Sigmoid colon (tissue), 3 donors: ENCODE results near the gene VWA3B.

Experiments used
- POLR2A ChIP-seq, 2 donors: fragments of 450-650 bp; IDR thresholded peaks; one replicate each; pipeline ENCODE4 v1.6.1; 2016; ENCODE audit warnings: antibody characterized with exemption in 2 of 2, mild to moderate bottlenecking in 2 of 2, moderate library complexity in 2 of 2
- TF ChIP-seq, protein P1 (sequence below), 4 experiments: fragments of 450-650 bp in 3 of 4; fragments of 200-600 bp in 1 of 4; IDR thresholded peaks; one replicate each; pipeline ENCODE4 v1.5.1; 2016 to 2019; ENCODE audit warnings: antibody characterized with exemption in 4 of 4, mild to moderate bottlenecking in 3 of 4, moderate library complexity in 2 of 4

DNA sequence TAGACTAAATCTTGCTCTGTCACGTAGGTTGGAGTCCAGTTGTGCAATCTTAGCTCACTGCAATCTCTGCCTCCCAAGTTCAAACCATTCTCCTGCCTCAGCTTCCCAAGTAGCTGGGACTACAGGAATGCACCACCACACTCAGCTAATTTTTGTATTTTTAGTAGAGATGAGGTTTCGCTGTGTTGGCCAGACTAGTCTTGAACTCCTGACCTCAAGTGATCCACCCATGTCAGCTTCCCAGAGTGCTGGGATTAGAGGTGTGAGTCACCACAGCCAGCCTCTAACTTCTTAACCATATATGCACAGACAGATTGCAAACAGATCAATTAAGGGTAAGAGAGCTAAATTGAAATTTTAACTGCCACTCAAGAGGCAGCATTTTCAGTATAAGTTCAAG is 237.2 kb downstream of the VWA3B start:
- TF ChIP-seq, protein P1, sequence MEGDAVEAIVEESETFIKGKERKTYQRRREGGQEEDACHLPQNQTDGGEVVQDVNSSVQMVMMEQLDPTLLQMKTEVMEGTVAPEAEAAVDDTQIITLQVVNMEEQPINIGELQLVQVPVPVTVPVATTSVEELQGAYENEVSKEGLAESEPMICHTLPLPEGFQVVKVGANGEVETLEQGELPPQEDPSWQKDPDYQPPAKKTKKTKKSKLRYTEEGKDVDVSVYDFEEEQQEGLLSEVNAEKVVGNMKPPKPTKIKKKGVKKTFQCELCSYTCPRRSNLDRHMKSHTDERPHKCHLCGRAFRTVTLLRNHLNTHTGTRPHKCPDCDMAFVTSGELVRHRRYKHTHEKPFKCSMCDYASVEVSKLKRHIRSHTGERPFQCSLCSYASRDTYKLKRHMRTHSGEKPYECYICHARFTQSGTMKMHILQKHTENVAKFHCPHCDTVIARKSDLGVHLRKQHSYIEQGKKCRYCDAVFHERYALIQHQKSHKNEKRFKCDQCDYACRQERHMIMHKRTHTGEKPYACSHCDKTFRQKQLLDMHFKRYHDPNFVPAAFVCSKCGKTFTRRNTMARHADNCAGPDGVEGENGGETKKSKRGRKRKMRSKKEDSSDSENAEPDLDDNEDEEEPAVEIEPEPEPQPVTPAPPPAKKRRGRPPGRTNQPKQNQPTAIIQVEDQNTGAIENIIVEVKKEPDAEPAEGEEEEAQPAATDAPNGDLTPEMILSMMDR (IDR thresholded peaks at IDR 0.05) = no peak
- no peak for TF ChIP-seq POLR2A (IDR thresholded peaks at IDR 0.05)
